GM21619 (cell line): Measurements from ENCODE around the gene IFITM1.
A peak's percentile ranks its signal among the peaks of the same experiment; 100 is the strongest.
"Not testable (repeated sequence)": the region's sequence is repeated elsewhere in the genome, so short reads cannot be mapped to it uniquely, and the experiment has no call there.

Experiments used
- ATAC-seq: cut with Tn5 transposase; IDR thresholded peaks from one replicate; pipeline ENCODE4 v1.9.1; 2021; ENCODE audit not compliant: unreplicated experiment

IFITM1 gene

DNA sequence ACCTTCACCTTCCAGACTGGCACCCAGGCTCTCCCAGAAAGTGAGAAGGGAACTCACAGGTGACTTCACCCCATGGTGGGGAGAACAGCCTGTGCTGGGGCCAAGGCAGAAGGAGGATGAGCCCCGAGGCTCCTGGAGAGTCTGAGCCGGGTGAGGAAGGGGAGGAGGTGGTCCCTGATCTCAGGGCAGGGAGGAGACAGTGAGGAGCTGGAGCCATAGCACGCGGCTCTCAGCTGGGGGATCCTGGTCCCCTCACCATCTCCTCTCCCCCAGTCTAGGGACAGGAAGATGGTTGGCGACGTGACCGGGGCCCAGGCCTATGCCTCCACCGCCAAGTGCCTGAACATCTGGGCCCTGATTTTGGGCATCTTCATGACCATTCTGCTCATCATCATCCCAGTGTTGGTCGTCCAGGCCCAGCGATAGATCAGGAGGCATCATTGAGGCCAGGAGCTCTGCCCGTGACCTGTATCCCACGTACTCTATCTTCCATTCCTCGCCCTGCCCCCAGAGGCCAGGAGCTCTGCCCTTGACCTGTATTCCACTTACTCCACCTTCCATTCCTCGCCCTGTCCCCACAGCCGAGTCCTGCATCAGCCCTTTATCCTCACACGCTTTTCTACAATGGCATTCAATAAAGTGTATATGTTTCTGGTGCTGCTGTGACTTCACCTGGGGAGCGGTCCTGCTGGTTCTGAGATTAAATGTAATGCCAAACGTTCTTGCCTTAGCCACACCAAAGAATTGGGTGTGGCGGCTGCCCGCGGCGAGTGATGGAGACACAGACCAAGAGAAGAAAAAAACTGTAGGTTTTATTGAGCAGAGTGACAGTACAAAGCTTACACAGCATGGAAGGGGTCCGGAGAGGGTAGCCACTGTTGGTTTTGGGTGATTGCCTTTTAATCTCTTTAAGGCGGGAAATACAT is 4.8 kb upstream of the IFITM1 start:
- ATAC-seq: not testable (repeated sequence)

DNA sequence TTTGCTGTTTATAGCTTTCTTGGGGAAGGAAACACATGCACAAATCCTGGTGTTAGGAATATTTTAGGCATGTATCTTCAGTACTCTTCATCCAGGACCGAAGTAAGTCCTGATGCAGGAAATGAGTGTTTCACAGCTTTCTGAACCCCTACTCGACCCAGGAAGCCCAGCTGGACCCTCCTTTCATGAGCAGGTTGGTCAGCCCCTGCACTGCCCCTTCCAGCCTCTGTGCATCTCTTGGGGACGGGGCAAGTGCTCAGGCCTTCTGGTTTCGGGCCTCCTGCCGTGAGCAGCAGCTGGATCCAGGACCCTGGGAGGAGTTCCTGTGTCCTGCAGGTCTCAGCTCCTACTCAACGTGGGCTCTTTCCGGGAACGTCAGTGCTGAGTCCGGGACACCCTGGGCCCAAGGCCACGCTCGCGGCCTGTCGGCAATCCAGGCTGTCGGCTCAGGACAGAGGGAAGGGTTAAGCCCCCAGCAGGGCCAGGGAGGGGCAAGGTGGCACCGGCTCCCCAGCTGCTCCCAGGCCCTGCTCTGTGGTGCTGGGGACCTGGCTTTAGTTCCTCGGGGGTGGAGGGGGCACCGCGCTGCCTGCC is 3.8 kb upstream of the IFITM1 start:
- not testable (repeated sequence) for ATAC-seq

DNA sequence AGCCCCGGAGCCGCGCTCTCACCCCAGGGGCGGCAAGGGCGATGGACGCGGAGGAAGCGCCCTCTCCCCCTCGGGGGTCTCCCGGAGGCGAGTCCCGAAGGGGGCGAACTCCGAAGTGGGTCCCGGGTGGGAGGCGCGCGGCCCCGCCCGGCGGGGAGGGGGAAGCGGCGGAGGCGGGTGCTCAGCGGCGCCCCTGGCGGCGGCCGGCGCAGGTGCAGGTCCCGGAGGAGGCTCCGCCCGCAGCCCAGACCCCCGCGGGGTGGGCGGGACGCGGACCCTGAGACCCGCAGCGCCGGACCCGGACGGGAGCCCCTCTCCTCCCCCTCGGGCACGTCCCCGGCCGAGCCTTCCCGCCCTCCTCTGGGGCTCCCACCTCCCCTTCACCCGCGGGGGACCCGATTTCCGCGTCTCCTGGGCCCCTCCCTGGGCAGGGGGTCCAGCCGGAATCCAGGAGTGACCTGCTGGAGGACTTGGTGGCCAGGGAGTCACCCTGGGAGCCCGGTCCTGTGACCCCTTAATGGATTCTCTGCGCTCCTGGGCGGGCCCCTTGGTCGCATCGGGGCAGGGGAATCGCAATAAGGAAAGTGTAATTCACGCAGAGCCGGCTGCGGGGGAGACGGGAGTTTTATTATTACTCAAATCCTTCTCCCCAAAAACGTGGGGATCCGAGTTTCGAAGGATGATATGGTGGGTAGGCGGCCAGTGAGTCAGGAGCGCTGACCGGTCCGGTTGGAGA is 2.7 kb upstream of the IFITM1 start:
- not testable (repeated sequence) for ATAC-seq

DNA sequence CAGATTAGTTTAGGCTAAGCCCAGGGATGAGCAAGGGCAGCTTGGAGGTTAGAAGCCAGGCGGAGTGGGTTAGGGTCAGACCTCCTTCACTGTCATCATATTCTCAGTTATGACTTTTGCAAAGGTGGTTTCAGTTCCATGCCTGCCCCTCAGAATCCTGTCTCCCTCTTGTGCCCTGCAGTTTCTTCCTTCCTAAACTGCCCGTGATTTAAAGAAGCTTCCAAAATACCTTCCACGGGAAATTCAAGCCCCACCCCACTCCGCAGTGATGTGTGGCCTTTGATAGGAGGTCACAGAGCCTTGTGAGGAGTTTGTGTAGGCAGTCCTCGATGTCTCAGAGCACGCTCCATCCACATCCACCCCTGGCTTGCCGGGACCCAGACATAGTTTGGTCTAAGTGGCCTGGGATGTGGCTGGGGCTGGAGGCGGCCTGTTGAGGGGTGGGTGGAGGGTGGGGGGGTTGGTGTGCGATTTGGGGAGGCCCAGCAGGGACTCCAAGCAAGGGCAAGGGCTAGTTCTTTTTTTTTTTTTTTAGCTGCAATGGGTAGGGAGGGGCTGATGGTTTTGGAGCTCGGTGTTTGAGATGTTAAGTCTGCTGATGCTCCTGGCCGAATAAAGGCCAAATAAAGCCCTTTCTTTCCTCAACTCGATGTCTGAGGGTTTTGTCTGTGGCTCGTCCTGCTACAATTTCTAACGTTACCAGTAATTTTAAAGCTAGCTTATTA is 1.6 kb upstream of the IFITM1 start:
- no peak for ATAC-seq

DNA sequence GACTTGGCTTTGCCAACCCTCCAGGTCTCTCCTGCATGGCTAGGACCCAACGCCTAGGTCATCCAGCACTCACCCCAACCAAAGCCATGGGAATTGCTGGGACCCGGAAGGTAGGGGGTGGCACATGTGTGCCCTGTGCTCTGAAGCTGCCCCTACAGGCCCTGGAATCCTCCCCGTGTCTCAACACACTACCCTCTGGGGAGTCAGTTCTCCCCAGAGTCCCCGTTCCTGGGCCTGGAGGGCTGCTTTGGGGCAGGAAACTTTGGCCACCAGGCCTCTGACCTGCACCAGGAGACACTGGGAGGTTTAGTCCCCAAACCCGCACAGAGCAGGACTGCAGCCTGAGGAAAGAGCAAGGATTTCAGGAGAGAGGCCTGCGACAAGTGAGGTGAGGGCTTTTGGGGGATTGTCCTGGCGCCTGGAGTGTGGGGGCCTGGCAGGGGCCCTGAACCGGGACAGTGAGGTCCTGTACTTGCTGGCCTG is 495 bp upstream of the IFITM1 start:
- no peak for ATAC-seq

DNA sequence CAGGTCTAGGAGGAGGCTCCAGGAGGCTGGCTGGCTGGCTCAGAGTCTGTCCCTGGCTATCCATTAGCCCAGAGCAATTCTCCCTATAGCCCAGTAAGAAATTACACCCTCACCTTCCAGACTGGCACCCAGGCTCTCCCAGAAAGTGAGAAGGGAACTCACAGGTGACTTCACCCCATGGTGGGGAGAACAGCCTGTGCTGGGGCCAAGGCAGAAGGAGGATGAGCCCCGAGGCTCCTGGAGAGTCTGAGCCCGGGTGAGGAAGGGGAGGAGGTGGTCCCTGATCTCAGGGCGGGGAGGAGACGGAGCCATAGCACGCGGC is 675 bp downstream of the IFITM1 start:
- not testable (repeated sequence) for ATAC-seq

DNA sequence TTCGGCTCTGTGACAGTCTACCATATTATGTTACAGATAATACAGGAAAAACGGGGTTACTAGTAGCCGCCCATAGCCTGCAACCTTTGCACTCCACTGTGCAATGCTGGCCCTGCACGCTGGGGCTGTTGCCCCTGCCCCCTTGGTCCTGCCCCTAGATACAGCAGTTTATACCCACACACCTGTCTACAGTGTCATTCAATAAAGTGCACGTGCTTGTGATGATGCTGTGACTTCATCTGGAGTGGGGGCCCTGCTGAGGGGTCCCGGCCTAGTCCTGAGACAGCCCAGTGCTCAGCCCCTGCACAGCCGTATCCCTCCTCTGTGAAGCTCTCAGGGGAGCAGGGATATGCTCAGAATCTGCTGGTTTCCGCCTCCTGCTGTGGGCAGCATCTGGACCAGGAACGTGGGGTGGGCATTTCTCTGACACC is 1.2 kb downstream of the IFITM1 start:
- no peak for ATAC-seq

DNA sequence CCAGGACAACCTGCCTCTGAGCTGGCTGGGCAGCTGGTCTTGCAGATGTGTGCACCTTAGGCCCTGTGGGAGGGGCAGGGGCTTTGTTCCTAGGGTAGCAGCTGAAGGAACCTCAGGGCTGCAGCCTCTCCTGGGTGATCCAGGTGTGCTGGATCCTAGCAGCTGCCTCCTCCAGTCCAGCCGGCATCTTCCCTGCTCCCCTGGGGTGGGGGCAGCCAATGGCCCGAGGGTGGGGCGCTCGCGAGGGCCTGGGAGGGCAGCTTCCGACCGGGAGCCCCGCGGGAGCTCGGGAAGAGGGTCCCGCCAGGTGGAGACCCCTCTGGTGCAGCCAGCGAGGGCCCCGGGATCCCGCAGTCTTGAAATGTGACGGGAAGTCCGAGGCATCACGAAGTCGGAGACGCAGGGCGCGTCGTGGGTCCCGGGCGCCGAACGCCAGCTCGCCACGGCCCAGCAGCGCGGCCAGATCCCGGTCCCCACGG is 1.7 kb downstream of the IFITM1 start:
- ATAC-seq: no peak

DNA sequence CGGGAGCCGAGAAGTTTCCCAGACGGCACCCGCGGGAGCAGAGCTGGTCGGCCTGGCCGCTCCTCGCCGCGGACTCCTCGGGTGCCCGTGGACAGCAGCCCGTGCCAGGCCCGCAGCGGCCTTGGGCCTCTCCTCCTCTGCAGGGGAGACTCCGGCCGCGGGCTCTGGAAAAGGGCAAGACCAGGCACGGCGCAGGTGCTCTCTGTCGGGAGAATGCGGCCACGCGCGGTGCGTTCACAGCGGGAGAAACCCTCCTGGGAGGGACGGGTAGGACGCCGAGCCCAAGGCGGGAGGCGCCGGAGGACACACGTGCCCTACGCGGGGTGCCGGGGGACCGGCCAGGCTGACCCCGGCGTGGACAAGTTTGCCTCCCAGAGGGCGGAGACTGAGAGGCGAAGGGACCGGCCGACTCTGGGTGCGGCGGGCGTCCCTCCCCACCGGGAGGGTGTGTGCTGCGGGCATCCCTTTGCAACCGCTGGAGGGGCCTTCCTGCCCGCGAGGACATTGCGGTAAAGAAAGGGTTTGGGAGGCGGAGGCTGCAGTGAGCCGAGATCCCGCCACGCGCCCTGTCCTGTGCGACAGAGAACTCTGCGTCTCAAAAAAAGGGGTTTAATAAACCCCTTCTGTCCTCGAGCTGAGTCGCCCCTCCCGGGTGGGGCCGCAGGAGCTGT is 2.3 kb downstream of the IFITM1 start:
- no peak for ATAC-seq

DNA sequence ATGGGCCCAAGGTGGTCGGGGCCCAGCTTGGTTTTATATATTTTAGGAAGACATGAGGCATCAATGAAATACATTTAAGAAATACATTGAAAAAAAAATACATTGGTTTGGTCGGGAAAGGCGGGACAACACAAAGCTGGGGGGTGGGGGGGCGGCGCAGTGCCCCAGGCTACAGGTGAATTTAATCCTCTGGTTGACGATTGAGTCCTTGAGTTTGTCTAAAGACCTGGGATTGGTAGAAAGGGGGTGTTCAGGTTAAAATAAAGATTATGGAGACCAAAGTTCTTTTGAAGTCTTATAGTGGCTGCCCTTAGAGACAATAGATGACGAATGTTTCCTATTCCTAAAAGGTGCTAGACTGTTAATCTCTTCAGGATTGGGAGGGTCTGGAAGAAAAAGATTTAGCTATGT is 3.1 kb downstream of the IFITM1 start:
- ATAC-seq: no peak

DNA sequence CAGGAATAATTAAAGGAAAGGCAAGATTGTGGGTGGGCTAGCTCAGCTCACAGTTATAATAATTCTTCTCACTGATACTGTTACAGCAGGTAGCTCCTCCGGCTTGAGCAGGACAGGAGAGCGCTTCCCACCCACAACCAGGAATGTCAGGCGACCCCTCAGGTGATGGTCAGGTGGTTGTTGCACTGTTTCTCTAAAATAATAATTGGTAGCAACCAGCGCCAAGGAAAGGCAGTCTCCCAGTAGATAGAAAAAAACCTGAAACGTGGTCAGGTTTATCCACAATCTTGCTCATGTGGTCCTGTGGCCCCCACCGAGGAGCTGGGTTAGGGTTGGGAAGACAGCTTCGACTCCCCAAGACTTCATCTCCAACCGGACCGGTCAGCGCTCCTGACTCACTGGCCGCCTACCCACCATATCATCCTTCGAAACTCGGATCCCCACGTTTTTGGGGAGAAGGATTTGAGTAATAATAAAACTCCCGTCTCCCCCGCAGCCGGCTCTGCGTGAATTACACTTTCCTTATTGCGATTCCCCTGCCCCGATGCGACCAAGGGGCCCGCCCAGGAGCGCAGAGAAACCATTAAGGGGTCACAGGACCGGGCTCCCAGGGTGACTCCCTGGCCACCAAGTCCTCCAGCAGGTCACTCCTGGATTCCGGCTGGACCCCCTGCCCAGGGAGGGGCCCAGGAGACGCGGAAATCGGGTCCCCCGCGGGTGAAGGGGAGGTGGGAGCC is 4.0 kb downstream of the IFITM1 start:
- not testable (repeated sequence) for ATAC-seq

DNA sequence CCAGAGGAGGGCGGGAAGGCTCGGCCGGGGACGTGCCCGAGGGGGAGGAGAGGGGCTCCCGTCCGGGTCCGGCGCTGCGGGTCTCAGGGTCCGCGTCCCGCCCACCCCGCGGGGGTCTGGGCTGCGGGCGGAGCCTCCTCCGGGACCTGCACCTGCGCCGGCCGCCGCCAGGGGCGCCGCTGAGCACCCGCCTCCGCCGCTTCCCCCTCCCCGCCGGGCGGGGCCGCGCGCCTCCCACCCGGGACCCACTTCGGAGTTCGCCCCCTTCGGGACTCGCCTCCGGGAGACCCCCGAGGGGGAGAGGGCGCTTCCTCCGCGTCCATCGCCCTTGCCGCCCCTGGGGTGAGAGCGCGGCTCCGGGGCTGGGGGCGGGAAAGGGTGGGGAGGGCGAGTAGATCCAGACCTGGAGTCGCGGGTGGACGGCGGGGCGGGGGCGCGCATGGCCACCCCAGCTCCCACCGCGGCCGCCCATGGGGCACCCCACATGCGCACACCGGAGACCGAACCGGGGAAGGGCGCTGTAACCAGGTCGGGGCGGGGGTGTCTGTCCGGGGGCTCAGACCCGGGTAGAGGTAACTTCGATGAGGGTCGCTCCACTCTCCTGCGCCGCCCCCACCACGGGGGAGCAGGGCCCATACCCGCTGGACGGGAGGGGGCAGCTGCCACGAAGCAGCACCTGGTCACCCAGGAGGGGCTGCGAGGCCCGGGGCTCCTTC is 4.7 kb downstream of the IFITM1 start:
- ATAC-seq: peak; percentile 40

DNA sequence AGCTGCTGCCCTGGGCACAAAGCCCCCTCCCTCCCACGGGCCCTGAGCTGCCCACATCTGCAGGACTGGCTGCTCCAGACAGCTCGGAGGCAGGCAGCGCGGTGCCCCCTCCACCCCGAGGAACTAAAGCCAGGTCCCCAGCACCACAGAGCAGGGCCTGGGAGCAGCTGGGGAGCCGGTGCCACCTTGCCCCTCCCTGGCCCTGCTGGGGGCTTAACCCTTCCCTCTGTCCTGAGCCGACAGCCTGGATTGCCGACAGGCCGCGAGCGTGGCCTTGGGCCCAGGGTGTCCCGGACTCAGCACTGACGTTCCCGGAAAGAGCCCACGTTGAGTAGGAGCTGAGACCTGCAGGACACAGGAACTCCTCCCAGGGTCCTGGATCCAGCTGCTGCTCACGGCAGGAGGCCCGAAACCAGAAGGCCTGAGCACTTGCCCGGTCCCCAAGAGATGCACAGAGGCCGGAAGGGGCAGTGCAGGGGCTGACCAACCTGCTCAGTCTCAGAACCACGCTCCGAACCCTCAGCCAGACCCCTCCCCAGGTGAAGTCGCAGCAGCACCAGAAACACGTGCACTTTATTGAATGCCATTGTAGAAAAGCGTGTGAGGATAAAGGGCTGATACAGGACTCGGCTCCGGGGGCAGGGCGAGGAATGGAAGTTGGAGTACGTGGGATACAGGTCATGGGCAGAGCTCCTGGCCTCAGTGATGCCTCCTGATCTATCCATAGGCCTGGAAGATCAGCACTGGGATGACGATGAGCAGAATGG is 5.5 kb downstream of the IFITM1 start:
- not testable (repeated sequence) for ATAC-seq

DNA sequence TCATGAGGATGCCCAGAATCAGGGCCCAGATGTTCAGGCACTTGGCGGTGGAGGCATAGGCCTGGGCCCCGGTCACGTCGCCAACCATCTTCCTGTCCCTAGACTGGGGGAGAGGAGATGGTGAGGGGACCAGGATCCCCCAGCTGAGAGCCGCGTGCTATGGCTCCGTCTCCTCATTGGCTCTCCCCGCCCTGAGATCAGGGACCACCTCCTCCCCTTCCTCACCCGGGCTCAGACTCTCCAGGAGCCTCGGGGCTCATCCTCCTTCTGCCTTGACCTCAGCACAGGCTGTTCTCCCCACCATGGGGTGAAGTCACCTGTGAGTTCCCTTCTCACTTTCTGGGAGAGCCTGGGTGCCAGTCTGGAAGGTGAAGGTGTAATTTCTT is 6.0 kb downstream of the IFITM1 start:
- not testable (repeated sequence) for ATAC-seq

DNA sequence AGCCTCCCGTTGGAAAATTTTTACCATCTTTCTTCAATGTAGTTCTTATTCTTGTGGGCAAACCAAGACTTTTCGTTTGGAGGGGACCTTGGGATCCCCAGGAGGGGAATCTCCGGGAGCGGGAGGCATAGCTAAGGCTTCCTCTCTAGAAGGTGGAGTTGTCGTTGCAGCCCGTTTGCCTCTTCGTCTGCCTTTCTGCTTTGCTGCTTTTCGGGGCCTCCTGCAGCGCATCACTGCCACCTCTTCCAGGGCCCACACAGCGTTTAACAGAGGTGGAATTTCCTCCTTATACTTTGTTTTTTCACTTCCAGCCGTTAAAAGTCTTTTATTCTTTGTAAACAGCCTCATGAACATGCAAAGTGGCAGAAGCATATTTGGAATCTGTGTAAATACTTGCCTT is 10.3 kb downstream of the IFITM1 start:
- ATAC-seq: no peak

DNA sequence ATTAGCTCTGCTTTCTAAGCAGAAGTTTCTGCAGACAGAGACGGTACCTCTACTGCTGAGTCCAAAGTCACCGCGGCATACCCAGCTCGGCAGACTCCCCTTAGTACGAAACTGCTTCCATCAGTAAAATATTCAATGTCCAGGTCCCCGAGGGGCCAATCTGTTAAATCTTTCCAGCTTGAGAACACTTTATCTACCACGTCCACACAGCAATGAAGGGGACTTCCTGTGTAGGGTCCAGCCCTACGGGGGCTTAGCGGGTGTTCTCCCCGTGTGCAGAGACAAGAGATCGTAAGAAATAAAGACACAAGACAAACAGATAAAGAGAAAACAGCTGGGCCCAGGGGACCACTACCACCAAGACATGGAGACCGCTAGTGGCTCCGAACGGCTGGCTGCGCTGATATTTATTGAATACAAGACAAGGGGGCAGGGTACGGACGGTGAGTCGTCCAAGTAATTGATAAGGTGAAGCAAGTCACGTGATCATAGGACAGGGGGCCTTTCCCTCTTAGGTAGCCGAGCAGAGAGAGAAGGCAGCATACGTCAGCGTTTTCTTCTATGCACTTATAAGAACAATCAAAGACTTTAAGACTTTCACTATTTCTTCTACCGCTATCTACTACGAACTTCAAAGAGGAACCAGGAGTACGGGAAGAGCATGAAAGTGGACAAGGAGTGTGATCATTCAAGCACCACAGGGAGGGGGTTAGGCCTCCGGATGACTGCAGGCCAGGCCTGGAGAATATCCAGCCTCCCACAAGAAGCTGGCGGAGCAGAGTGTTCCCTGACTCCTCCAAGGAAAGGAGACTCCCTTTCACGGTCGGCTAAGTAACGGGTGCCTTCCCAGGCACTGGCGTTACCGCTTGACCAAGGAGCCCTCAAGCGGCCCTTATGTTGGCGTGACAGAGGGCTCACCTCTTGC is 11.0 kb downstream of the IFITM1 start:
- not testable (repeated sequence) for ATAC-seq
